AG09319 (cell line): Measurements from ENCODE around the gene KDM4C.

Source experiments
- DNase-seq: peaks from one replicate; pipeline ENCODE4 v3.0.0-alpha.2; 2010; ENCODE audit warnings: low read depth; ENCODE audit errors: extremely low read depth
- TF ChIP-seq, protein P1 (sequence below): IDR thresholded peaks from 2 replicates; pipeline ENCODE4 v1.5.1; 2011; ENCODE audit warnings: low read depth, mild to moderate bottlenecking, inconsistent platforms, low read length, moderate library complexity

The KDM4C gene

DNA sequence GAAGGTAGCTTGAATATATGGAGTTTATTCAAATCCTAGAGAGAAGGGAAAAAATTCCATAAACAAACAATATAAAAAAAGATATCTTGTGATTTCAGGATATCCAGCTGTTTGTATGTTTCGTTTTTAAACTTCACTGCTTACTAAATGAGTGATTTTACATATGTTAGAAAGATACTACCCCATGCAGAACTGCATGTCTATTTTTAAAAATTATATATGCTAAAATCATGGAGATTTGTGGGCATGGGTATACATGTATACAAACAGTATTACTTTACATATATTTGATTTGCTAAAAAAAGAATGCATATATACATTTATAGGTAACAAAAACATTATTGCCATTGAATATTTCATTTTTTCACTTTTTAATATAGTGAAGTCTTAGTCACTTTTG lies 178.3 kb downstream of the KDM4C start:
- TF ChIP-seq, protein P1, sequence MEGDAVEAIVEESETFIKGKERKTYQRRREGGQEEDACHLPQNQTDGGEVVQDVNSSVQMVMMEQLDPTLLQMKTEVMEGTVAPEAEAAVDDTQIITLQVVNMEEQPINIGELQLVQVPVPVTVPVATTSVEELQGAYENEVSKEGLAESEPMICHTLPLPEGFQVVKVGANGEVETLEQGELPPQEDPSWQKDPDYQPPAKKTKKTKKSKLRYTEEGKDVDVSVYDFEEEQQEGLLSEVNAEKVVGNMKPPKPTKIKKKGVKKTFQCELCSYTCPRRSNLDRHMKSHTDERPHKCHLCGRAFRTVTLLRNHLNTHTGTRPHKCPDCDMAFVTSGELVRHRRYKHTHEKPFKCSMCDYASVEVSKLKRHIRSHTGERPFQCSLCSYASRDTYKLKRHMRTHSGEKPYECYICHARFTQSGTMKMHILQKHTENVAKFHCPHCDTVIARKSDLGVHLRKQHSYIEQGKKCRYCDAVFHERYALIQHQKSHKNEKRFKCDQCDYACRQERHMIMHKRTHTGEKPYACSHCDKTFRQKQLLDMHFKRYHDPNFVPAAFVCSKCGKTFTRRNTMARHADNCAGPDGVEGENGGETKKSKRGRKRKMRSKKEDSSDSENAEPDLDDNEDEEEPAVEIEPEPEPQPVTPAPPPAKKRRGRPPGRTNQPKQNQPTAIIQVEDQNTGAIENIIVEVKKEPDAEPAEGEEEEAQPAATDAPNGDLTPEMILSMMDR: no peak
- no peak for DNase-seq

DNA sequence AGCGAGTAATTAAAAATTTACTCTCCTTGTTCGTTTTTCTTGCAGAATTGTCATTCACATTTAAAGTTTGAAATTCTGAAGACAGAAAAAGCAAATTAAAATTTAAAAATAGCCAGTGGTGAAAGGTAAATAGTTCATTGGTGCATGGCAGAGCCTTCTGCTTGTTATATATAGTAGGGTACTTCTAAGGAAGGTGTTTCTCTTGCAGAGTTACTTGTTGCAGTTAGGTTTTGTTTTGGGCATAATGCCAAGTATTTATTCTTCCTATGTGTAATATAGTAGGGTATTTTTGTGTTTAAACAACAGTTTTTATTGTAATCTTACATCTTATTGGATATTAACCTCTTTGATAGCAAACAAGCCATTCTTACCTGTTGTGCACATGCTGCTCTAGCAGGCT lies 179.4 kb downstream of the KDM4C start:
- DNase-seq: no peak
- TF ChIP-seq, protein P1: no peak

DNA sequence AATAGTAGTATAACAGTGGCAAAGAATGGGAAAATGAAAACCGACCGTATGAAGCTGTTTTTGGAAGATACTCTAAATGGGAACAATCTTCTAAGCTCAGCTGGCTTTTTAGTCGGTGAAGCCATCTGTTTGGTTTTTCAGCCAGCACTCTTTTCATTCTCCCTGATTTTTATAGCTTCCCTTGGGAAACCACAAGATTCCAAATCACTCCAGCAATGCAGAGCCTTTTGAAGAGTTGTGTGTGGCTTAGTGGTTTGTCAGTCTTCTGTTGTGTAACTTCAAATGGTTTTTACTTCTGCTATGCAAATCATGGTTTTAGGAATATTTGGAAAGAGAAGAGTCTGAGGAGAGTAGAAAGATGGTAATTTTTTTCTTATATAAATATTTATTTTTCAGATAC lies 180.7 kb downstream of the KDM4C start:
- TF ChIP-seq, protein P1: no peak
- DNase-seq: peak; percentile 88

DNA sequence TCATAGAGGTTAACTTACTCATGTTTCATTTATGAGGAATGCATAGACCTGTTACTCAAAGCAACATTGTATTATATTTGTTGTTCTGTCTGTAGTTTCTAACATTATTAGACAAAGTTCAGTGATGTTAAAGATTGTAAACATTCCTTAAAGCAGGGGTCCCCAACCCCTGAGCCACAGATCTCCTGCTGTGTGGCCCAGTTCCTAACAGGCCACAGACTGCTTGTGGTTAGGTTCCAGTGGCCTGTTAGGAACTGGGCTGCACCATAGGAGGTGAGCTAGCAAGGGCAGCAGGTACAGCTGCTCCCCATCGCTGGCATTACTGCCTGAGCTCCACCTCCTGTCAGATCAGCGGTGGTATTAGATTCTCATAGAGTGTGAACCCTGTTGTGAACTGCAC lies 181.1 kb downstream of the KDM4C start:
- DNase-seq: no peak
- TF ChIP-seq, protein P1: no peak

DNA sequence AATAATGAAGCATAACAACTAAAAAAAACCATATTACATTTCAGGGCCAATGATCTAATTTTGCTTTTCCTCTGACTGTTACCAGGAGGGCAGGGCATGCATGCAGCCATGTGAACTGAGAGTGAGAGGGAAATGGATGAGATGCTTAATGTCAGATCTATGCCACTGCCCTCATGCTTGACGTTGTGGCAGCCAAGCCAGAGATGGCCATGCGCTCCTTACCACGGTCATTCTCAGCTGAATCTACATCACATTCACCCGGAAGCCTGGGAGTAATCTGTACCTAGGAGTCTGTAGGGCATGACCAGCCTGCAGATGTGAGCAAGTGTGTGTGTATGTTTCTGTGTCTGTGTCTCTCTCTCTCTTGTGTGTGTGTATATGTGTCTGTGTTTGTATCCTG lies 183.7 kb downstream of the KDM4C start:
- TF ChIP-seq, protein P1: no peak
- no peak for DNase-seq

DNA sequence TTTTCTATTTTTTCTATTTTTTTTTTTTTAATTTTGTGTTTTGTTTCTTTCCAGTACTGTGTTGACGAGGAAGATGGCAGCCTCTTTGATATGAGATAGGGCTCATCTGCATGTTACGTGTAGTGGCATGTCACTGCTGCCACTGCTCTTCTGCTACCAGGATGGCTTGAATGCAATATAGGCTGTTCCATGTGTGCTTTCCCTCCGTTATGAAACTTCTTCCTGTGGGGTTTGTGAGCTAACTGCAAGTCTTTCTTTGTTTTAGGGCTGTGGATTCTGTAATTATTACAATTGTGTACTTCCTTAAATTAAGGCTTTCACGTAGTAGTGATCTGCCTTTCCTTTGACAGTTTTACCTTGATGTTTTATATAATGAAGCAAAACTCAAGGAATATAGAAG lies 184.6 kb downstream of the KDM4C start:
- no peak for DNase-seq
- TF ChIP-seq, protein P1: no peak

DNA sequence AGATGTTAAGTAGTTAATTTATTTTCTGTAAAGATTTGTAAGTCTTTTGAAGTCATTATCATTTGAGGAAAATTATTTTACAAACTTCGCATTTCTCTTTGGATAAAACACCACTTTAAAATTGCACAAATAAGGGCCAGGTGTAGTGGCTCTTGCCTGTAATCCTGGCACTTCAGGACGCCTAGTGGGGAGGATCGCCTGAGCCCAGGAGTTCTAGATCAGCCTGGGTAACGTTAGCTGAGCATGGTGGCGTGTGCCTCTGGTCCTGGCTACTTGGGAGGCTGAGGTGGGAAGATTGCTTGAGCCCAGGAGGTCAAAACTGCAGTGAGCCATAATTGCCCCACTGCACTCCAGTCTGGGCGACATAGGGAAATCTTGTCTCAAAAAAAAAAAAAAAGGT lies 185.5 kb downstream of the KDM4C start:
- no peak for DNase-seq

More for the DNA sequence above, 185.5 kb downstream of the KDM4C start:
- TF ChIP-seq, protein P1: no peak
